NCI-H2227 (cell line): ENCODE data around the gene CCDC167.
"Not testable (repeated sequence)": the region's sequence is repeated elsewhere in the genome, so short reads cannot be mapped to it uniquely, and the experiment has no call there.

Experiments used
- DNase-seq: peaks from one replicate; lab custom pipeline; 2025; ENCODE audit not compliant: unreplicated experiment; lab: John Stamatoyannopoulos, UW

CCDC167 gene

GRCh38 chr6:37474316-37474715 is 25.4 kb downstream of the CCDC167 start:
- DNase-seq = no peak

DNA sequence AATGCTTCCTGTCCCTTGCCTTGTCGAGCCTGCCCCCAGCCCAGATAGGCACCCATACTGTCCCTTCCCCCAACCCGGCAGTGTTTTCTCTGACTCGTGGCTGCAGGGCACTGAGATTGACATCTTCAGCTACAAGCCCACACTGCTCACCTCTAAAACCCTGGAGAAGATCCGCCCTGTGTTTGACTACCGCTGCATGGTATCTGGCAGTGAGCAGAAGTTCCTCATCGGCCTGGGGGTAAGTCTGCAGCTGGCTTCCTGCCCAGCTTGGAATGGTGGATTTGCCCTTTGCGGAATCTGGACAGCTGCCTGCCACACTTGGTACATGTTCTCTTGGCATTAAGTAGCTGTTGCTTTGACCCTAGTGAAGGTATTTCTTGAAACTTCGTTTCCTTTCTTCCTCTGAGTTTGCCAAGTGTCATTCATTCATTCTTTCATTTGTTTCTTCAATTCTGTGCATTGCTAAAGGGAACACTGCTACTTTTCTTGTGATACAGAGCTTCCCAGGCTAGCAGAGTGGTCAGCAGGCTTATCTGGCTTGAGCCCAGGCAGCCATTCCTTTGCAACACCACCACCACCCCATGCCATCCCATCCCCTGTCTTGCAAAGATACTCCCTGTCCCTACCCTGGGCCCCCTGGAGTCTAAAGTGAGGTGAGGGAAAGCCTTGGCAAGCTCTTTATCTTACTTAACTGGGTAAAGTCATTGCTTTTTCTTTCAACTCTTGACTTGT is 26.2 kb downstream of the CCDC167 start:
- DNase-seq = no peak

GRCh38 chr6:37467718-37468117 is 32.0 kb downstream of the CCDC167 start:
- no peak for DNase-seq

DNA sequence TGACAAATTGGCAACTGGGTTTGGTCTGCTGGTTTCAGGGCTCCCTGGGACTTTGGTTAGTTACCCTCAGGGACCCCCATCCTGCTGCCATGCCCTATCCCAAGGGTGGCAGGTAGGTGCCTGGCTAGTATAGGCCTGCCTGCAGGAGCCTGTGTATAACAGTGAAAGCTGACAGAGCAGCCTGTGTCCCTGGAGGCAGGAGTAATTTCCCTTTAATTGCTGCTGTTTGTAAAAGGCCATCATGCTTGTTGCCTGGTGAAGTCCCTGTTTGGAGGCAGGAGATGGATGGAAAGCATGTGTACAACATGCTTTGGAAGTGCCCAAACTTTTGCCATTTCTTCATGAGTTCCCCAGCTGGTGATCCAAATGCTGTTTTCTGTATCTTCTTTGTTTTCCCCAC is 36.6 kb downstream of the CCDC167 start:
- no peak for DNase-seq

- DNase-seq = no peak
Measured at GRCh38 chr6:37460805-37461204, 38.9 kb downstream of the CCDC167 start.

- DNase-seq = peak; percentile 77
Measured at GRCh38 chr6:37459981-37460800, 39.5 kb downstream of the CCDC167 start.

- DNase-seq = no peak
Measured at GRCh38 chr6:37456816-37457560, 42.7 kb downstream of the CCDC167 start.

GRCh38 chr6:37456126-37456525 is 43.6 kb downstream of the CCDC167 start:
- DNase-seq = no peak

- peak; percentile 84 for DNase-seq
Measured at GRCh38 chr6:37454420-37455140, 45.1 kb downstream of the CCDC167 start.

DNA sequence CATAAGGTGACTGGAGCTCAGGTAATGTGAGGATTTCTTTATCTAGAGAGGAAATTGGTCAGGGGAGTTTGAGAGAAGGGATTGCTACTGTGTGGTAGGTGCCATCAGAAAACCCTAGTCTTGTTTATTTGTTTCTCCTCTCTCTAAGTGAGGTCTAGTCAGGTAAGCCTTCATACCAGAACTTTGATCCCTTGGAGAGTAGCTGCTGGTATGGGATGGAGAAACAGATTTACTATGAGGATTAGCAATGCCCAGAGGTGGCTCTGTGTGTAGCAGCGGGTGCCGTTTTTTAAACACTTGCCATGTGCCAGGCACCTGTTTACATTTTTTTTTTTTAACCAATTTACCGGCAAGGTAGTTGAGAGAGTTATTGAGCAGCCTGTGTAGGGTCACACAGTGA is 47.2 kb downstream of the CCDC167 start:
- no peak for DNase-seq

- DNase-seq = peak; percentile 43
Measured at GRCh38 chr6:37451441-37452193, 48.1 kb downstream of the CCDC167 start.

GRCh38 chr6:37449984-37450383 is 49.7 kb downstream of the CCDC167 start:
- DNase-seq = no peak

DNA sequence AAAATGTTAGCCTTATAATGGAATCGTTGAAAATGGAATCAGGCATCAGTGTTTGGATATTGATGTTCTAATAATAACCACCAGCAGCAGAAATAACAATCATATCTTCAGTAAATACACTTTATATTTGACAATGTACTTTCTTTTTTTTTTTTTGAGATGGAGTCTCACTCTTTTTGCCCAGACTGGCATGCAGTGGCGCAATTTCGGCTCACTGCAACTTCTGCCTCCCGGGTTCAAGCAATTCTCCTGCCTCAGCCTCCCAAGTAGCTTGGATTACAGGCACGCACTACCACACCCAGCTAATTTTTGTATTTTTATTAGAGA is 56.5 kb downstream of the CCDC167 start:
- not testable (repeated sequence) for DNase-seq

GRCh38 chr6:37442416-37443215 is 57.1 kb downstream of the CCDC167 start:
- DNase-seq = no peak

GRCh38 chr6:37441651-37442050 is 58.0 kb downstream of the CCDC167 start:
- no peak for DNase-seq

DNA sequence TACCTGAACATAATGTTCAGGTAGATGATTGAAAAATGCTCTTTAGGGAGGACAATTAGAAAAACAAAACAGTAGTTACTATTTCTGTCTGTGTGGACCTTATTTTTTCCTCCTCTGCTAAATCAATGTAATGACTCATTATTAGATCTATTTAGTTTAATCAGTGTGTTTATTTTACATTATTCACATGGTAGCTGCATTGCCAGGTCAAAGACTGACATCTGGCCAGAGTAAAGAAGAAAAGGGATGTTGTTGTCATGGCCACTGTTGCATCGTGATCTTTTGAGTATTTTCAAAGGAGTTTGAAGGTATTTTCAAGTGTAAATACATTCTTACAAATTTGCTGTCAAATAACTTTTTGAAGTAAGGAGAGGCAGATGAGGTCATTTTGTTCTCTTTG is 60.8 kb downstream of the CCDC167 start:
- no peak for DNase-seq

DNA sequence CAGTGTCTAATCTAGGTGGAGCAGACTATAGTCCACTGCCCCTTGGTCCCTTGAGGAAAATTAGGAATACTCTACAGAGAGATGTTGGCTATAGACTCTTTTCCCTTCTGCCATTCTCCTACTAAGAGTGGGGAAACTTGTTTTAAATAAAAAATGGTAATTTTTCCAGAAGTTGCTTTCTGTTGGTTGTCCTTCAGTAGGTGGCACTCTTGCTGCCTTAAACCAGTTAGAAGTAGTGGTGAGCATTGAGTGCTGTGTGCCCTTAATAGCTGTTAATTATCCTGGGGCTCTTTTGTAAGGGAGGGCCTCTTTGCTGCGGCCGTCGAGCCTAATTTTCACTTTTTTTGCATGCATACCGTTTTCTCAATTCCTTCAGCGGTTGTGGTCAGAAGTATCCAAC is 63.9 kb downstream of the CCDC167 start:
- no peak for DNase-seq

- DNase-seq = no peak
Measured at GRCh38 chr6:37435373-37435772, 64.3 kb downstream of the CCDC167 start.

- peak; percentile 46 for DNase-seq
Measured at GRCh38 chr6:37433657-37434271, 65.9 kb downstream of the CCDC167 start.
